GM10266 (cell line): ENCODE data around the gene LARGE2.

ENCODE experiments used
- DNase-seq: peaks from one replicate; pipeline ENCODE4 v3.0.0; 2012; ENCODE audit errors: extremely low spot score
- CTCF ChIP-seq: IDR thresholded peaks from 2 replicates; pipeline ENCODE4 v1.5.1; 2012; ENCODE audit warnings: mild to moderate bottlenecking, low read depth; ENCODE audit not compliant: control insufficient read depth, insufficient read depth; ENCODE audit errors: missing control alignments

Gene LARGE2

DNA sequence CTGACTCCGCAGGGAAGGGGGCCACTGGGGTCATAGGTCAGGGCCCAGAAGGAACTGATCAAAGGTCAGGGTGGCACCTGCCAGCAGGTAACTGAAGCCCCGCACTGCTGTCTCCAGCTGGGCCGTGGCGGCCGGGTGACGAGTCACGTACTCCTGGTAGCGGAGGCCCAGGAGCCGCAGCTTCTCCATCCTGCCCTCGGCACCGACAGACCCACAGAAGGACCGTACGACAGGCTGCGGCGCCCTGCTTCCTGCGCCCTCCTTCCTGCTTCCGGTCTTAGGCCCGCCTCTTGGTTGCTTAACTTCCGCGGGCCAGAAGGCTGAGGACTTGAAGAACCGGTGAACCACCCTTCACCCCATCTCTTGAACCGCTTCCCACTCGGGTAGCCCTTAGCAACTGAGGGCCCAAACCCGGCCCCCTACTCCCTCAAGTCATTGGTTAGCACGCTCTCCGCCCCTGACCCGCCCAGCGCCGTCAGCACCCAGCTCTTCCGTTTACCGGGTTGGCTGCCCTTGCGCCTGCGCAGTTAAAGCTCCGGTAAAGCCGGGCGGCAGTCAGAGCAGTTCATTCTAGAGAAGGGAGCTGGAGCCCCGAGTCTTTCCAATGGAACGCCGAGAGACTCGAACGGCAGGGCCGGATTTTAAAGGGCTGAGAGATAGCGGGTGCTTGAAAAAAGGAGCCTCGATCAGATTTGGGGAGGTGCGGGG, 4.7 kb upstream of the LARGE2 start, which contains the start of gene PEX16:
TSS of gene PEX16 (minus strand) at position 255 of the 708 bp plus-strand sequence. CDS start at position 189, 66 bp downstream.
- TF ChIP-seq CTCF: no peak
- DNase-seq: peak; percentile 98

GRCh38 chr11:45918331-45918941, 4.0 kb upstream of the LARGE2 start:
- peak; percentile 89 for DNase-seq
- TF ChIP-seq CTCF: no peak

DNA sequence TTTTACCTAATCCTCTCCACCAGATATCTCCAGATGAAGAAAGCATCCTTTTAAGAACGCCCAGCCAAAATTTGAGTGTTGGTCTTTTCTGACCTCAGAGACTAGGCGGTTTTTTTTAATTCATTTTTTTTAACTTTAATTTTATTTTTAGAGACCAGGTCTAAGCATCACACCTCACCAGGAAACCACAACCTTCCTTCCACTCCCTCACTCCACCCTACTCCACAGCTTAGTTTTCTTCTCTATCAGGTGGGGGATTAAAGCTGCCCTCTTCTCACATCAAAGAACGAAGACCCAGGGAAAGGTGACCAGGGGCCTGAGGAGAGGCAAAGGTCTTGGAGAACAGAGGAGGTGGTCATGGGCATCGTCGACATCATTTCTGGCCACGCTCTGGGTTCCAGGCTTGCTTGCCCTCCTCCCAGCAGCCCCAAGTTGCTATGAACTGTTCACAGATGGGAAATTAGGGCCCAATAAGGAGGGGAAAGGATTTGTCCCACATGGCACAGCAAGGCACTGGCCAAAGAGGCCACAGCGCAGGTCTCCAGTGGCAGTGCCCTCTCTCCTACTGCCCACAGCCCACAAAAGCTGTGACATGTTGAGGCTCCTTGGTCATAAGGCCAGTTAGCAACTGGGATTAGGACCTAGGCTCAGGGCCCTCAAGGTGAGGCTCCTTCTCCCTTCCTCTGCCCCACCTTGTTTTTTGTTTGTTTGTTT, 3.3 kb upstream of the LARGE2 start:
- no peak for TF ChIP-seq CTCF
- no peak for DNase-seq

GRCh38 chr11:45919806-45920530, 2.5 kb upstream of the LARGE2 start:
- no peak for TF ChIP-seq CTCF
- no peak for DNase-seq

- no peak for TF ChIP-seq CTCF
- DNase-seq: no peak
These were observed 1.7 kb upstream of the LARGE2 start for GRCh38 chr11:45920531-45921477.
